ENCODE measurements around the gene ELK4.
A peak's percentile ranks its signal among the peaks of the same experiment; 100 is the strongest.

ELK4 gene

GRCh38 chr1:205631768-205632668 lies at the start of gene ELK4:
Gene ELK4, minus strand, starts transcription at chr1:205632011. Its CDS starts 8,129 bp downstream, at chr1:205623882.
- peak within 1 kb of the TSS; percentile 86 for H3K27ac ChIP-seq
- TF ChIP-seq ZFX (IDR thresholded peaks at IDR 0.05) (peak; percentile 77), CTCF (conservative IDR thresholded peaks at IDR 0.05) (peak; percentile 90)

- H3K27ac ChIP-seq, result peak overlapping the region; percentile 86
Observed at GRCh38 chr1:205681364-205681763, 49.6 kb upstream of the ELK4 start.

GRCh38 chr1:205680073-205680851 lies 48.5 kb upstream of the ELK4 start, which contains the start of gene SLC45A3:
Gene SLC45A3, minus strand, starts transcription at chr1:205680509. Its CDS starts 15,853 bp downstream, at chr1:205664656.
- TF ChIP-seq CTCF (conservative IDR thresholded peaks at IDR 0.05), result no peak
- TF ChIP-seq ZFX (IDR thresholded peaks at IDR 0.05), result no peak; the same call in 1 of the 2 replicates
- peak within 1 kb of the TSS; percentile 86 for H3K27ac ChIP-seq

More at GRCh38 chr1:205681364-205681763, 49.6 kb upstream of the ELK4 start:
- no peak for TF ChIP-seq CTCF (conservative IDR thresholded peaks at IDR 0.05)
- no peak for TF ChIP-seq ZFX (IDR thresholded peaks at IDR 0.05)

- H3K27ac ChIP-seq, result peak overlapping the region; percentile 86
- TF ChIP-seq ZFX (IDR thresholded peaks at IDR 0.05), result no peak
- TF ChIP-seq CTCF (conservative IDR thresholded peaks at IDR 0.05), result no peak
Observed at GRCh38 chr1:205678286-205679111, 46.7 kb upstream of the ELK4 start.

- peak overlapping the region; percentile 57 for H3K27ac ChIP-seq
Observed at GRCh38 chr1:205677167-205677566, 45.4 kb upstream of the ELK4 start.

GRCh38 chr1:205676597-205676996 lies 44.8 kb upstream of the ELK4 start:
- peak overlapping the region; percentile 57 for H3K27ac ChIP-seq

More at GRCh38 chr1:205677167-205677566, 45.4 kb upstream of the ELK4 start:
- TF ChIP-seq CTCF (conservative IDR thresholded peaks at IDR 0.05) (no peak), ZFX (IDR thresholded peaks at IDR 0.05) (no peak)

More at GRCh38 chr1:205676597-205676996, 44.8 kb upstream of the ELK4 start:
- TF ChIP-seq CTCF (conservative IDR thresholded peaks at IDR 0.05), result no peak
